GM19463 (cell line): ENCODE measurements around the gene CPLANE1.
"Not testable (repeated sequence)": the region's sequence is repeated elsewhere in the genome, so short reads cannot be mapped to it uniquely, and the experiment has no call there.

Source experiments
- ATAC-seq: cut with Tn5 transposase; IDR thresholded peaks from one replicate; pipeline ENCODE4 v1.9.1; 2021; ENCODE audit warnings: mild to moderate bottlenecking, moderate library complexity; ENCODE audit not compliant: unreplicated experiment

The CPLANE1 gene

DNA sequence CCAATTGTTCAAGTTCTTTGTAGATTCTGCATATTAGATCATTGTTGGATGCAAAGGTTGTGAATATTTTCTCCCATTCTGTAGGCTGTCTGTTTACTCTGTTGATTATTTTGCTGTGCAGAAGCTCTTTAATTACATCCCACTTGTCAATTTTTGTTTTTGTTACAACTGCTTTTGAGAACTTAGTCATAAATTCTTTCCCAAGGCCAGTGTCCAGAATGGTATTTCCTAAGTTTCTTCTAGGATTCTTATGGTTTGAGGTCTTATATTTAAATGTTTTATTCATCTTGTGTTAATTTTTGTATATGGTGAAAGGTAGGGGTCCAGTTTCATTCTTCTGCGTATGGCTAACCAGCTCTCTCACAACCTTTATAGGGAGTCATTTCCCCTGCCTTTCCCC is 116.5 kb downstream of the CPLANE1 start:
- ATAC-seq = no peak

DNA sequence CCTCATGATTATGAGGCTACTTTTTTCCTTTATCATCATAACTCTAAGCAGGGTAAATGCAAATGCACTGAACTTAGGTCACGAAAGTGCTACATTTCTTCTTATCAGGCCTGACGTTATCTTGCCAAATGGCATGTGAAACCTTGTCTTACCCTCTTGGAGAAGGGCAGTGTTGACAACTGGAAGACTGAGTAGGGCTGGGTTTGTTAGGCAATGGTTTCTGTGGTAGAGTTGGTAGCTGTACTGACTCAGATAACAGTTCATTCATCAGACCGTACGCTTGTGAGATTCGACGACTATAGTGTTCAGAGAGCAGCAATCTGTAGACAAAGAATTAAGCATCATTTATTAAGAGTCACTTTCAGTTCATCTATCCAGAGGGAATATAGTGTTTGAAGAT is 127.7 kb downstream of the CPLANE1 start:
- no peak for ATAC-seq

DNA sequence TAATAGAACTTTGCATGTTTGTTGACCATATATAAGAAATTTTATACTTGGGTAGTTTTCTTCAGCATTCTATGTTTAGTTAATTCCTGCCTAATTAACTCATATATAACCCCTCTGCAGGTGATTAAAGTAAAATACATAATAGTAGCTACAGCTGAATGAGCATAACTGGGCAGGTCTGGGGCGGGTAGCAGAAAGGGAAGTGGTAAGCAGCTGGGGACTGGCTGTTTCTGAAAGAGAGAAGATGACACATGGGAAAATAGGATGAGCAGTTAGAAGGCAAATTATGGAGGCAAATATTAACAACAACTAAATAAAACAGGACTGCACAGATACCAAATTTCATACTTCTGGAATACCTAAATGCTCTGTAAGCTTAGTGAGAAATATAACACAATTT is 128.1 kb downstream of the CPLANE1 start:
- ATAC-seq = no peak

DNA sequence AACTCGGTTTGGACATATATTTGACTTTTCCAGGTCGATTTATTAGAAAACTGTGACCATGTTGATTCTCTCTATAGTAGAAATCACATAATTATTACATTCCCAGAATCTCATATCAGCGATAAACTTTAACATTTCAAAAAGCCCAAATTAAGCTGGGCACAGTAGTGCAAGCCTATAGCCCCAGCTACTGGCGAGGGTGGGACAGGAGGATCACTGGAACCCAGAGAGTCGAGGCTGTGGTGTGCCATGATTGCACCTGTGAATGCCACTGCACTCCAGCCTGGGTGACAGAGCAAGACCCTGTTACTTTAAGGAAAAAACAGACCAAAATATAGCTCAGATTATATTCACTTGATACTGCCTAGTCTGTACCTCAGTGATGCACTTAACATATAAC is 128.9 kb downstream of the CPLANE1 start:
- ATAC-seq = no peak

DNA sequence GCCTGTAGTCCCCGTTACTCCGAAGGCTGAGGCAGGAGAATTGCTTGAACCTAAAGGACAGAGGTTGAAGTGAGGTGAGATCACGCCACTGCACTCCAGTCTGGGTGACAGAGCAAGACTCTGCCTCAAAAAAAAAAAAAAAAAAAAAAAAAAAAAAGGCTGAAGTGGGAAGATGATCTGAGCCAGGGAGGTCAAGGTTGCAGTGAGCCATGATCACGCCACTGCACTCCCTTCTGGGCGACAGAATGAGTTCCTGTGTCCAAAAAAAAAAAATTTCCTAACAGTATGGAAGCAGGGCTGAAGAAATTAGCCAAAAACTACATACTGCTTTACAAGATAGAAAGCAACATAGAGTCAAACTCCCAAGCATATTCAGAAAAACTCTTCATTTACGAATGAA is 132.8 kb downstream of the CPLANE1 start:
- ATAC-seq = no peak

DNA sequence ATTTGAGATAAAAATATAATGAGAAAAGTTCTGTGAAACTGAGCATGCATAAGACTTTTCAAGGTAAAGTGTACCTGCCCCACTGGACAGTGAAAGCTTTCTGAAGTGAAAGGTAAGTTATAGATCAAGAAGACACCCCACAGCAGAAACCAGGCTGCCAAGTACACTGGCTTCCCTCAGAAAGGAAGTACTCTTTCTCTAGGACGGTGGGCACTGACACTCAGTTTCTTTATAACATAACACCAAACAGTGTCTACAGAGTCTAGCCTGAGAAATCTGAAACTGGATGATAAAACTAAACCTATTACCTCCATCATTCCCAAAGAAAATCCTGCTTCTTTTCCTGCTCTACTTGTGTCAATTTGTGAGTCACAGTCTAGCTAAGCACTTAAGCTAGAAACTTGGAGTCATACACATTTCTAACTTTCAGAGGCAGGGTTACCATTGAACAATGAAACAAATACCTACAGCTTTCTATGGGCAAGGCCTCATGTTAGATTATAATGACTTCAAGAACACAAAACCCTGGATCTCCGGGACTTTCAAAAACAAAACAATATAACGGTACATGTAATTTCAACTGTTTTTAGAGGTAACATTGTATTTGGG is 136.7 kb downstream of the CPLANE1 start:
- ATAC-seq = no peak

DNA sequence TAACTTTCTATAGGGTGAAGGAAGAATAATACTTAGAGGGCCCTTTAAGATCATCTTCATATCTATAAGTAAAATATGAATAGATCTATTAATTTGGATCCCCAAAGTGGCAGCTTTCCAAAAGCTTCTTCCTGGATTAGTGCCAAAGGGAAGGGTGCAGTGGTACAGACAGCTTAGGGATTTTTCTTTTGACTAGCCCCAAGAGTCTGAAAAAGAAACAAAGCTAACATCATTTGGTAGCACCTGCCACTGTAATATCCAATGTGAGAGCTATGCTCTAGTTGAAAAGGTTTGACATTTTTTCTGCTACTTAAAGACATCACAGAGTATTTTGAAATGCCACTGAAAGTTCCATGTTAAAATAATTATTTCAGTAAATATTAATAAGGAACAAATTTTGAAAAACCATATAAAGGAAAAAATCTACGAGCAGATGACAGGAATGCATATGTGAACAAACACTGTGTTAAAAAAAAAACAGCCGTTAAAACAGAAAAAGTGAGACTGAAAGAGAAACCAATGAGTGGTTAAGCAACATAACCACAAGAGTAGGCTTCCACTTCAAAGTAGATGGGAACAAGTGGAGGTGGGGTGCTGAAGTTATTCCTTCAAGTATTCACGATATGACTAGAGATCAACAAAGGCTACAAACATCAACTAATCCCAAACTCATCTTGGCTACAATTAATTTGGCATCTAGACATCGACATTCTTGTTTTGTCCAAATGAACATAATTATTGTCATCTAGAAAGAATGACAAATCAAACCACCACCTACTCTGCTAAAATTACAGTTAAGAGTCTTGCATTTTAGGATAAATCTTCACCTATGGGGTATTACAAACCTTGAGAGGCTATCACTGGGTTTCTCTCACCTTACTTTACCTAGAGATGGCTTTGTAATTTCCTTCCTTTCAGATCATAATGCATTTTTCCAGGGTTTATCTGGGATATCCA is 137.5 kb downstream of the CPLANE1 start:
- ATAC-seq = peak; percentile 84

DNA sequence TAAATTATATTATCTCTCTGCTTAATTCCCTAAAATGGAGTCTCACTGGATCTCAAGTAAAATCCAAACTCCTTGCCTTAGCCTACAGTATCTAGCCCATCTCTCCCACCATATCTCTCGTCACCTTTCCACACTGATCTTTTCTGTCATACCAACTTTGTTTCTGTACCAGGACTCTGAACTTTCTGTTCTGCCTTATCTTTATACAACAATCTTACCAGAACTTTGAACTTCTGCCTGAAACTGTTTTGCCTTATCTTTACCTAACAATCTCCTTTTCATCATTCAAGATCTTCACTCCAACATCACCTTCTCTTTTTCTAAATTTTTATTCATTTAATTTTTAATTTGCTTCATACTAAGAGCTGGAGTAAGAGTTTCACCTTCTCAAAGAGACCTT is 139.0 kb downstream of the CPLANE1 start:
- ATAC-seq = no peak

DNA sequence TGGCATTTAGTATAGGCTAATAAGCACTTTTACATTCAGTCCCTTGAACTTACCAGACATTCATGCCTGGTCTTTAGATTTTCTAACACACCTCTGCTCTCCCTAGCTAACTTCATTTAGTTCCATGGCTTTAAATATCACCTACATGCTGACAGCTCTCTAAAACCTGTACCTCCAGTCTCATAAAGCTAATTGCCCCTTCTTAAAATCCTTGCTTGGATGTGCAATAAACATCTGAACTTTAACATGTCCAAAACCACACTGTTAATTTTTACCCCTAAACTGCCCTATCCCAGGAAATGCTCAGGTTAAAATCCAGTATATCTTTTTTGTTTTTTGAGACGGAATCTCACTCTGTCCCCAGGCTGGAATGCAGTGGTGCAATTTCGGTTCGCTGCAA is 139.8 kb downstream of the CPLANE1 start:
- no peak for ATAC-seq

DNA sequence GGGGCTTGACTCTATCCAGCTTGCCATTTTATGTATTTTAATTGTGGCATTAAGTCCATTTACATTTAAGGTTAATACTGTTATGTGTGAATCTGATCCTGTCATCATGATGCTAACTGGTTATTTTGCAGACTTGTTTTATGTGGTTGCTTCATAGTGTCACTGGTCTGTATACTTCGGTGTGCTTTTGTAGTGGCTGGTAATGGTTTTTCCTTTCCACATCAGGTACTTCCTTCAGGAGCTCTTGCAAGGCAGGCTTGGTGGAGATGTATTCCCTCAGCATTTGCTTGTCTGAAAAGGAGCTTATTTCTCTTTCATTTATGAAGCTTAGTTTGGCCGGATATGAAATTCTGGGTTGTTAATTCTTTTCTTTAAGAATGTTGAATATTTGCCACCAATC is 145.9 kb downstream of the CPLANE1 start:
- no peak for ATAC-seq

DNA sequence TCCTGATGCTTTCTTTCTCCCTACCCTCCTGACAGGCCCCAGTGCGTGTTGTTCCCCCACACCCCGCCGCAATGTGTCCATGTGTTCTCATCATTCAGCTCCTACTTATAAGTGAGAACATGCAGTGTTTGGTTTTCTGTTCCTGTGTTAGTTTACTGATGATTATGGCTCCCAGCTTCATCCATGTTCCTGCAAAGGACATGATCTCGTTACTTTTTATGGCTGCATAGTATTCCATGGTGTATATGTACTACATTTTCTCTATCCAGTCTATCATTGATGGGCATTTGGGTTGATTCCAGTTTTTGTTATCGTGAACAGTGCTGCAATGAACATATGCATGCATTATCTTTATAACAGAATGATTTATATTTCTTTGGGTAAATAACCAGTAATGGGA is 149.9 kb downstream of the CPLANE1 start:
- ATAC-seq = not testable (repeated sequence)

DNA sequence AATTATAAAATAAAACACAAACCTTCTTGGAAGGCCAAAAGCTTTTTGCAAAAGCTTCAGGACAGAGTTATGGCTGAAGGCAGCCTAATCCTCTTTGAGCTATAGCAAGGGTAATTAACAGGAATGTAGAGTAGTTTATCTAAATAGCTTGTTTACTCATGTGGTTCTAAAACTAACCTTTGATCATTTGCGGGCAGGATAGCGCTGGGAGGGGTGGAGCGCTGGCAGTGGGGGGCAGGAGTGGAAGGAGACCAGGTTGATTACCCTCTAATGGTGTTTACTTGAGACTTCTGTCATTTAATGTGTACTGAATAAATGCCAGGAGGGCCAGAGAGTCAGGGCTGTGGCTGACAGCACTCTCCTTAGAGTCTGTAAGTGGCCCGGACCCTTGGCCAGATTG is 155.4 kb downstream of the CPLANE1 start:
- ATAC-seq = not testable (repeated sequence)

DNA sequence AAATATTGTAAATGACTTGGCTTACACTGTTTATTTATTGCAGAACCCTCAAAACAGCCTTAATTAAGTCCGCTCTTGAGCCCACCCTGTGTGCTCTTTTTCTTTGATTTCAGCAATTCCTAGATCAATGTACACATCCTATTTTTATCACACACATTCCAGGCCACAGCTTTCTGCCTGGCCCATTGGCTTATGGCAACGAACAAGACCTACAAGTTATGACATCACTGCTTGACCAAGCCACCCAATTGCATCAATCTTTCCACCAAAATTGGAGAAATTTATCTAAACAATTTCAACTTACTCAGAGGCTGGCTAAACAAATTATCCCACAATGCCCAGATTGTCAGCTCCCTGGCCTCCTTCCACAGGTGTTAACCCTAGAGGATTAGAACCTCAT is 158.4 kb downstream of the CPLANE1 start:
- no peak for ATAC-seq

DNA sequence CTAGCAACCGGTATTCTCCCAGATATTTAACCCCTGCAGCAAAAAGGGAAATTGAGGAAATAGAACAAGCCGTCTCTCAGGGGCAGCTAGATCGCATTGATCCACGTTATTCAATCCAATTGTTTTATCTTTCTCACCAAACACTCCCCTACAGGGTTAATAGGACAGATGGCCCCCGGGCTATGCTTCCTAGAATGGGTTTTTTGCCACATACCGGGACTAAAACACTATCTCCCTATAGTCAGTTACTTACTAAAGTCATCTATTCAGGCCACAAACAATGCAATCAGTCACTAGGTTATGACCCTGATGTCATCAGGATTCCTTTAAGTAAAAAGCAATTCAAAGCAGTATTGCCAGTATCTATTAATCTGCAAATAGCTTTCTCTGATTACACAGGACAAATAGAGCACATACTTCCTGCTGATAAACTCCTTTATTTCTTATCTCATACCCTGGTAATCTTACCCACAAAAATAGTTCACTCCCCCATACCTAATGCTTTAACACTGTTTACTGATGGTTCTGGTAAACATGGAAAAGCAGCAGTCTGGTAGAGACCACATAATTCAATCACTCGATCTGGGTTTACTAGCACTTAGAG is 159.0 kb downstream of the CPLANE1 start:
- ATAC-seq = no peak

DNA sequence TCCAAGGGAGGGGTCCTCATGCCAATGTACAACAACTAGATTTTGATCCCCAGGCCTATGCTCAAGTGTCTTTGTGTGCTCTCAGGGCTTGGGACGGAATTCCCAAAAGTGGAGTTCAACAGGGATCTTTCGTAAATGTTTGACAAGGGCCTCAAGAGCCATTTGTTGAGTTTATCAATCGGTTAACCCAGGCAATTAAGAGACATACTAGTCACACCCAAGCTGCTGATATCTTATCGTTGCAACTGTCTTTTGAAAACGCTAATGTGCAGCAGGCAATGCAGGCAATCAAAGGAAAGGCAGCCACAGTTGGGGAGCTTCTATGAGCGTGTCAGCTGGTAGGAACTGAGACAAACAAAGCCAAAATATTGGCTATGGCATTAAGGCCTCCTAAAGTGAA is 161.2 kb downstream of the CPLANE1 start:
- no peak for ATAC-seq

DNA sequence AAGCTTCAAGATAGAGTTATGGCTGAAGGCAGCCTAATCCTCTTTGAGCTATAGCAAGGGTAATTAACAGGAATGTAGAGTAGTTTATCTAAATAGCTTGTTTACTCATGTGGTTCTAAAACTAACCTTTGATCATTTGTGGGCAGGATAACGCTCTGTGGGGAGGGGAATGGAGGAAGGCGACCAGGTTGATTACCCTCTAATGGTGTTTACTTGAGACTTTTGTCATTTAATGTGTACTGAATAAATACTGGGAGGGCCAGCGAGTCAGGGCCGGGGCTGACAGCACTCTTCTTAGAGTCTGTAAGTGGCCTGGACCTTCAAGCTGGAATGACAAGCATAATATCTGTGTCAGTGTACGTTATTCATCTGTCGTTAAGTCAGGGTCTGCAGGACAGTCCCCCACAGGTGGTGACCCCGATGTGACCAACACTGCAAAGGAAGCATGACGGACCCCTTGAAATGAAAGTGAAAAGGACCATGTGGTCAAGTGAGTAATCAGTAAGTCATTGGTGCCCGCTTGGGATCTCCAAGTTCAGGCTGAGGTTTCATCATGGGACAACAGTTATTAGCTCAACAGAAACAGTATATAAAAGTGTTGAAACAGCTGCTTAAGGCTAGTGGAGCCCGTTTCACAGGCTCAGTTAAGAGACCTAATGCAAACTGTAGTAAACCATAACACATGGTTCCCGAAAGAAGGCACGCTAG is 162.6 kb downstream of the CPLANE1 start:
- no peak for ATAC-seq

DNA sequence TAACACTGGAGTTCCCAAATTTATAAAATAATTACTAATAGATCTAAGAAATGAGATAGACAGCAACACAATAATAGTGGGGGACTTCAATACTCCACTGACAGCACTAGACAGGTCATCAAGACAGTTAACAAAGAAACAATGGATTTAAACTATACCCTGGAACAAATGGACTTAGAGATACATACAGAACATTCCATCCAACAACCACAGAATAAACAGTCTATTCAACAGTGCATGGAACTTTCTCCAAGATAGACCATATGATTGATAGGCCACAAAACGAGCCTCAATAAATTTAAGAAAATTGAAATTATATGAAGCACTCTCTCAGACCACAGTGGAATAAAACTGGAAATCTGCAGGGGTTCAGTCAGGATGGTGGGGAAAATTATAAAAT is 163.2 kb downstream of the CPLANE1 start:
- ATAC-seq = not testable (repeated sequence)

DNA sequence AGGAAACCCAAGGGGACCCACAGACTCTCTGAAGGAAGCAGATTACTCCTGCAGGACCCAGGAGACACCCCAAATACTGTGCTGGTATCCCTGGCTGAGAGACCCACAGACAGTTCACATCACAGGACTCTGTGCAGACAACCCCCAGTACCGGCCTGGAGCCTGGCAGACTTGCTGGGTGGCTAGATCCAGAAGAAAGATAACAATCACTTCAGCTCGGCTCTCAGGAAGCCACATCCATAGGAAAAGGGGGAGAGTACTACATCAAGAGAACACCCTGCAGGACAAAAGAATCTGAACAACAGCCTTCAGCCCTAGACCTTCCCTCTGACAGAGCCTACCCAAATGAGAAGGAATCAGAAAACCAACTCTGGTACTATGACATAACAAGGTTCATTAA is 166.2 kb downstream of the CPLANE1 start:
- ATAC-seq = not testable (repeated sequence)

DNA sequence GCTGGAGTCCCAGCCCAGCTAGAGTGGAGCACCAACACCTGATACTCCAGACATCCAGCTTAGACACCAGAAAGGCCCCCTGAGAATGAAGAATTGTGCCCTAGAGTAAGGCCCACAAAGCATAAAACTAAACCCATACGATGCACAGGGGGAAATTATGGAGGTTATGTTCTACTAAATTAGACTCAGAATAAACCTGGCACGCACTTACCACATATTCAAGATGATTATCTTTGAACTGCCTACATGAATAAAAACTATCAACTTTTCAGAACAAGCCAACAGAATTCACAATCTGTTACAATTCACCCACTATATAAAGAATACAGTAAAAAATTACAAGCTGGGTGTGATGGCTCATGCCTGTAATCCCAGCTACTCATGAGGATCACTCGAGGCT is 168.5 kb downstream of the CPLANE1 start:
- no peak for ATAC-seq

DNA sequence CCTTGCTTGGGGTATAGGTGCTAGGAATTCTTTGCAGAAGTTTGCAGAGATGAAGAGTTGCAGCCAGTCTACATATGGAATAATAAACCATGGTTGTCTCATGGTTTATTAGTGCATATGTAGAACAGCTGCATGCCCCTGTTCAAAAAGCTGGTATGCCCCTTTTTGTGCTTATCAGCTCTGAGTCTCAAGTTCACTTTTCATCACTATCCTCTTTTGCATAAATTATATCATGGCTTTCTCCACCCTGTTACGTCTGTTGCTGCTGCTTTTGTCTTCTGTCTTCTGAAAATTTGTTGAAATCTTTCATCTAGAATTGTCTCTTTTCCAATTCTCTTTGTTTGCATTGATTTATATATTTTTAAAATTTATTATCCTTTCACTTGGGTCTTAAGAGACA is 172.0 kb downstream of the CPLANE1 start:
- ATAC-seq = no peak

DNA sequence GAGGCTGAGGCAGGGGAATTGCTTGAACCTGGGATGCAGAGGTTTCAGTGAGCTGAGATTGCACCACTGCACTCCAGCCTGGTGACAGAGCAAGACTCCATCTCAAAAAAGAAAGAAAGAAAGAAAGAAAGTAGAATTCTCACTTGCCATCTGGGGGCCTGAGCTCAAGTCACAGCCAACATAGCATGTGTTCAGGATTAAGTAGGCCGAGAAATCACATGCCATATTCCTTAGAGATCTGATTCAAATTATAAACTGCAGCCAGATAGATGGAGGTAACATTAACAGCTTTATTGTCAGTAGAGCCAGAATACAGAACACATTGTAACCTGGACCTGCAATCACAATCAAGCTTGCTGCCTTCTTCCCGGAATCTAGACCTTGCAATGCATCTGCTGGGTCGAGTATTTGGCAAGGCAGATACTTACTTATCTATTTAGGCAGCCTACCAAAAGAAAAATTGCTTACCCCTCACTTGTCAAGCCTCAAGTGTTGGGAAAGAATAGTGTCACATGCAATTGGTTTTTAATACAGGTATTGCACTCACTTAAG is 173.7 kb downstream of the CPLANE1 start:
- ATAC-seq = no peak
